ENCODE data around the gene IGF2. TPM values are rescaled to one million over a fixed set of nuclear protein-coding genes. Genes with fewer than 3 reads are reported as not detected.

Gene IGF2
- total and polyA plus RNA-seq, 7 donors: 5.9 to 471 (median 60.2) TPM

DNA sequence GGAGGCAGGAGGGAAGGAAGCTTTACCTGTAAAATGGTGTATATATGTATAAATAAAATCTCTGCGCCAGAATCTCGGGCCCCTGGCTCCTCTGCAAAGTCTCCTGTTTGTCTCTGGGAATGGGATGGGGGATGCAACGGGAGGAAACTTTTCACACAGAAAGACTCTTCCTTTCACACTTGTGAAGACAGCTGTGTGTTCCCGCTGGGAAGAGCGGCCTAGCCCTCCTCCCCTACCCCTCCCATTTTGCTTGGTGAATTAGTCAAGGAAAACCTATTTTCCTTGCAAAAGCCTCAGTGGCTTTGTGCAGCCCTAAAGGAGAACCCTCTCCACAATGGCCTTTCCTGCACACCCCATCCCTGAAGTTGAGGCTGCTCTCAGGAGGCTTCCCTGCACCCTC lies 9.4 kb upstream of the IGF2 start:
- TF ChIP-seq, protein P1, sequence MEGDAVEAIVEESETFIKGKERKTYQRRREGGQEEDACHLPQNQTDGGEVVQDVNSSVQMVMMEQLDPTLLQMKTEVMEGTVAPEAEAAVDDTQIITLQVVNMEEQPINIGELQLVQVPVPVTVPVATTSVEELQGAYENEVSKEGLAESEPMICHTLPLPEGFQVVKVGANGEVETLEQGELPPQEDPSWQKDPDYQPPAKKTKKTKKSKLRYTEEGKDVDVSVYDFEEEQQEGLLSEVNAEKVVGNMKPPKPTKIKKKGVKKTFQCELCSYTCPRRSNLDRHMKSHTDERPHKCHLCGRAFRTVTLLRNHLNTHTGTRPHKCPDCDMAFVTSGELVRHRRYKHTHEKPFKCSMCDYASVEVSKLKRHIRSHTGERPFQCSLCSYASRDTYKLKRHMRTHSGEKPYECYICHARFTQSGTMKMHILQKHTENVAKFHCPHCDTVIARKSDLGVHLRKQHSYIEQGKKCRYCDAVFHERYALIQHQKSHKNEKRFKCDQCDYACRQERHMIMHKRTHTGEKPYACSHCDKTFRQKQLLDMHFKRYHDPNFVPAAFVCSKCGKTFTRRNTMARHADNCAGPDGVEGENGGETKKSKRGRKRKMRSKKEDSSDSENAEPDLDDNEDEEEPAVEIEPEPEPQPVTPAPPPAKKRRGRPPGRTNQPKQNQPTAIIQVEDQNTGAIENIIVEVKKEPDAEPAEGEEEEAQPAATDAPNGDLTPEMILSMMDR (IDR thresholded peaks at IDR 0.05): no peak
- Histone ChIP-seq H3K36me3 (ENCODE audit: insufficient read depth in 1 of 2, low read depth in 1 of 2) (no peaks in the 10 kb centered on the region), H3K27me3 (ENCODE audit: insufficient read depth in 3 of 3, low read length in 2 of 3) (peaks cover 0 to 39% (median 17%) of the 10 kb centered on the region in 3 donors), H3K4me1 (peaks cover 21% of the 10 kb centered on the region), H3K27ac (no peak overlapping the region), H3K4me3 (no peak overlapping the region), H3K9me3 (no peaks in the 10 kb centered on the region)
- WGBS, 3 donors: 44 to 72% (median 58%) methylated on average over 5 of the region's 5 CpGs
- ATAC-seq: no peak
- intact Hi-C loops (cut with DNase I): loop anchor here in 1 of 2 donors (5.0 kb wide), 2 partner anchors 56 to 266 kb away; no protein-coding TSS in a partner anchor
- DNase-seq: no peak

DNA sequence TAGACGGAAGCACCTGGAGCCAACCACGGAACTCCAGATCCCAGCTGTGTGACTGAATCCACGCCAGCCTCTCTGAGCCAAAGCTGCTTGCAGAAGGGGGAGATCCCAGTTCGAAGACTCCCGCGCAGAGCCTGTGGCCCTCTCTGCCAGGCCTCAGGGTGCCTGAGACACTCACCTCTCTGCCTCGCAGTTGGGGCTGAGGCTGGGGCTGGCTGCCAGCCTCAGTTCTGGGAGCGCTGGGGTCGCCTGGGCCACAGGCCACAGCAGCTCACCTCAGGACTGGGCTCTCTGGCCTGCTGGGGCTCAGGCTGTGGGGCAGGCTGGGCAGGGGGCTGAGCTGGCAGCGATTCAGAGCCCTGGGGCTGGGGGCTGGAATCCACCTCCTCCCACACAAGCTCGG lies 8.2 kb upstream of the IGF2 start:
- H3K9me3 ChIP-seq: no peaks in the 10 kb centered on the region
- H3K27me3 ChIP-seq (ENCODE audit: insufficient read depth in 3 of 3, low read length in 2 of 3): peaks cover 3 to 50% (median 19%) of the 10 kb centered on the region in 3 donors
- no peaks in the 10 kb centered on the region for H3K36me3 ChIP-seq (ENCODE audit: insufficient read depth in 1 of 2, low read depth in 1 of 2)
- WGBS, 3 donors: 56 to 70% (median 61%) methylated on average over 11 of the region's 11 CpGs
- intact Hi-C loops (cut with DNase I): loop anchor here in 1 of 2 donors (5.0 kb wide), 2 partner anchors 55 to 265 kb away; no protein-coding TSS in a partner anchor
- ATAC-seq (no peak), DNase-seq (no peak)
- H3K27ac ChIP-seq: no peak overlapping the region
- TF ChIP-seq, protein P1 (IDR thresholded peaks at IDR 0.05): no peak
- no peak overlapping the region for H3K4me3 ChIP-seq
- peaks cover 21% of the 10 kb centered on the region for H3K4me1 ChIP-seq

DNA sequence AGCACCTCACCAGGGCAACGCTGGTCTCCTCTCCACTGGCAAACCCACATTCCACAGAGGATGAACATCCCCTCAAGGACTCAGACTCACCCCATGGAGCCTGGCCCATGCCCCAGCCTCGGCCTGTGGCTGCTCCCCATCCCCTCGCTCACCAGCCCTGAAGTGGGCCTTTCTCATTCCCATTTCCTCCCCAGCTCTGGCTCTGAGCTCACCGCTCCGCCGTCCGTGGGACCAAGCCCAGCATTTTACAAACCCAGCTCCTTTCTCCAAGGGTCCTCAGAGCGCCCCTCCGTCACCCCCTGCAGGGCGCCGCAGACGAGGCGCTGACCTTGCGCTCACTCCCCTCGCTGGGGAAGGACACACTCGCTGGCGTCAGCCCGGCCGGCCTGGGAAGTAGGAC lies 6.9 kb upstream of the IGF2 start:
- H3K4me1 ChIP-seq: peaks cover 15% of the 10 kb centered on the region
- no peak for DNase-seq
- 79 to 88% (median 84%) methylated on average over 19 of the region's 19 CpGs for WGBS, 3 donors
- no peak for ATAC-seq
- no peak overlapping the region for H3K27ac ChIP-seq
- H3K36me3 ChIP-seq (ENCODE audit: insufficient read depth in 1 of 2, low read depth in 1 of 2): no peaks in the 10 kb centered on the region
- intact Hi-C loops (cut with DNase I): loop anchor here in 1 of 2 donors (5.0 kb wide), 2 partner anchors 54 to 264 kb away; no protein-coding TSS in a partner anchor
- H3K27me3 ChIP-seq (ENCODE audit: insufficient read depth in 3 of 3, low read length in 2 of 3): peaks cover 5 to 63% (median 21%) of the 10 kb centered on the region in 3 donors
- TF ChIP-seq, protein P1 (IDR thresholded peaks at IDR 0.05): no peak
- H3K4me3 ChIP-seq: no peak overlapping the region
- no peaks in the 10 kb centered on the region for H3K9me3 ChIP-seq

DNA sequence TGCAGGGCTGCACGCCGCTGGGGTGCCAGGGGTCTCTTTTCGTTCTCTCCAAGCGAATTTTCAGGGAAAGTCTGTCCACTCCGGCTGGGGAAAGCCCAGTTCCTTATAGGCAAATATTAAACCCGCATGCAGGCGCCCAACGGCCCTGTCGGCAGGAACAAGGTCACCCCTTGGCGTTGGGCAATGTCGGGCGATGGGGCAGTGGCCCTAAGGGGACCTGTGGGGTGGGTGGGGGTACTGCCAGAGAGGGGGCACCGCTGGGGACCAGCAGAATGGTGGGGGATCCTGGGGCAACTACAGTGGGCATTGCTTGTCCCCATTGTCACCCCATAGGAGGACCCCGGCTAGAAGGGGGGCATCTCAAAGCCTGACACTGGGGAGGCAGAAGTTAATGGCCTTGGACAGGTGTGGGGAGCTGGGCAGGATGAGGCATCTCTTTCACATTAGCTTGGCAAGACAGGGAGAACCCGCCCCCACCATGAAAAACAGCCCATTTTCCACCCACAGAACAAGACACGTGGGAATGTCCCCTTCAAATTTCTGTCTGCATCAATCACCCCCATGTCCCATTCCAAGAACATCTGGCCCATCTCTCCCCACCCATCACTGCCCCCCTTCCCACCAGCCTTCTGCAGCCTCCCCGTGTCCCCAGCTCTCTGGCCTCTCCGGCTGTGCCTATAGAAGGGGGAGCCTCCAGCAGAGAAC lies 5.5 kb upstream of the IGF2 start:
- DNase-seq (no peak), ATAC-seq (no peak)
- no peaks in the 10 kb centered on the region for H3K36me3 ChIP-seq (ENCODE audit: insufficient read depth in 1 of 2, low read depth in 1 of 2)
- peaks cover 5 to 67% (median 30%) of the 10 kb centered on the region in 3 donors for H3K27me3 ChIP-seq (ENCODE audit: insufficient read depth in 3 of 3, low read length in 2 of 3)
- H3K27ac ChIP-seq: no peak overlapping the region
- H3K4me1 ChIP-seq: peaks cover 8% of the 10 kb centered on the region
- intact Hi-C loops (cut with DNase I): loop anchor here in 1 of 2 donors (5.0 kb wide), 2 partner anchors 52 to 262 kb away; no protein-coding TSS in a partner anchor
- TF ChIP-seq, protein P1 (IDR thresholded peaks at IDR 0.05): no peak
- H3K4me3 ChIP-seq: peak overlapping the region; percentile 49
- no peaks in the 10 kb centered on the region for H3K9me3 ChIP-seq
- WGBS, 3 donors: 26 to 35% (median 28%) methylated on average over 18 of the region's 18 CpGs
